NT2/D1 (cell line): Measurements from ENCODE around the gene MYPN.

Experiments
- SUZ12 ChIP-seq: IDR thresholded peaks from 2 replicates; pipeline ENCODE4 v1.6.1; 2011; ENCODE audit not compliant: insufficient read length, insufficient read depth; ENCODE audit errors: extremely low read depth
- YY1 ChIP-seq: IDR thresholded peaks from 2 replicates; pipeline ENCODE4 v1.6.1; 2011; ENCODE audit not compliant: insufficient read length, insufficient read depth
- ZNF274 ChIP-seq: IDR thresholded peaks from 2 replicates; pipeline ENCODE4 v1.6.1; 2011; ENCODE audit warnings: mild to moderate bottlenecking, low read depth, low read length

- no peak for TF ChIP-seq YY1
- no peak for TF ChIP-seq ZNF274
- TF ChIP-seq SUZ12, result no peak
These were observed 42.2 kb downstream of the MYPN start for GRCh38 chr10:68151453-68151852.
